ENCODE results near the gene B4GALNT2. TPM values are rescaled to one million over a fixed set of nuclear protein-coding genes. Genes with fewer than 3 reads are reported as not detected.

Gene B4GALNT2
- total and polyA plus RNA-seq, 2 of the 13 experiments (the other 11 are each of a cell fraction or from before 2014, with no cell fraction given) = not detected

DNA sequence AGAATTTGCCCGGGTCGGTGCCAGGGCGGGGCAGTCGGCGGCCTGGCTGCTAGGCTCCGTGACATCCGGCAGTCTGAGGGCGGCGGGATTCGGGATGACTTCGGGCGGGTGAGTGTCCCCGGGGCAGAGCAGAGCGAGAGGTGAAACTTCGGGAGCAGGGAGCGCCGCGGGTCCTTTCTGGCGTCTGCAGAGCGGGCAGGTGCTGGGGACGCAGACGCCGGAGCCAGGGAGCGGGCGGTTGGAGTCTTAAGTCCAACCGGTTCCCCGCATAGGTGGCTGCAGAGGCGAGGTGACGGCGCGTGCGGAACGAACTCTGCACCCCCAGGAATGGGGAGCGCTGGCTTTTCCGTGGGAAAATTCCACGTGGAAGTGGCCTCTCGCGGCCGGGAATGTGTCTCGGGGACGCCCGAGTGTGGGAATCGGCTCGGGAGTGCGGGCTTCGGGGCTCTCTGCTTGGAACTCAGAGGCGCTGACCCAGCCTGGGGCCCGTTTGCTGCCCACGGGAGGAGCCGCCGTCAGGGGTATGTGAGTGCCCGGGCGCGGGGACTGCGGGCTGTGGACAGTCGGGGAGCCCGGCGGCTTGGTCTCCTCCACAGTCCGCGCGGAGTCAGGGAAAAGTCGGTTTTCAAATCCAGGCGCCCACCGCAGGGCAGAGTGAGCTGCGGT, at the start of gene B4GALNT2 (continued):
- TF ChIP-seq, protein P1, sequence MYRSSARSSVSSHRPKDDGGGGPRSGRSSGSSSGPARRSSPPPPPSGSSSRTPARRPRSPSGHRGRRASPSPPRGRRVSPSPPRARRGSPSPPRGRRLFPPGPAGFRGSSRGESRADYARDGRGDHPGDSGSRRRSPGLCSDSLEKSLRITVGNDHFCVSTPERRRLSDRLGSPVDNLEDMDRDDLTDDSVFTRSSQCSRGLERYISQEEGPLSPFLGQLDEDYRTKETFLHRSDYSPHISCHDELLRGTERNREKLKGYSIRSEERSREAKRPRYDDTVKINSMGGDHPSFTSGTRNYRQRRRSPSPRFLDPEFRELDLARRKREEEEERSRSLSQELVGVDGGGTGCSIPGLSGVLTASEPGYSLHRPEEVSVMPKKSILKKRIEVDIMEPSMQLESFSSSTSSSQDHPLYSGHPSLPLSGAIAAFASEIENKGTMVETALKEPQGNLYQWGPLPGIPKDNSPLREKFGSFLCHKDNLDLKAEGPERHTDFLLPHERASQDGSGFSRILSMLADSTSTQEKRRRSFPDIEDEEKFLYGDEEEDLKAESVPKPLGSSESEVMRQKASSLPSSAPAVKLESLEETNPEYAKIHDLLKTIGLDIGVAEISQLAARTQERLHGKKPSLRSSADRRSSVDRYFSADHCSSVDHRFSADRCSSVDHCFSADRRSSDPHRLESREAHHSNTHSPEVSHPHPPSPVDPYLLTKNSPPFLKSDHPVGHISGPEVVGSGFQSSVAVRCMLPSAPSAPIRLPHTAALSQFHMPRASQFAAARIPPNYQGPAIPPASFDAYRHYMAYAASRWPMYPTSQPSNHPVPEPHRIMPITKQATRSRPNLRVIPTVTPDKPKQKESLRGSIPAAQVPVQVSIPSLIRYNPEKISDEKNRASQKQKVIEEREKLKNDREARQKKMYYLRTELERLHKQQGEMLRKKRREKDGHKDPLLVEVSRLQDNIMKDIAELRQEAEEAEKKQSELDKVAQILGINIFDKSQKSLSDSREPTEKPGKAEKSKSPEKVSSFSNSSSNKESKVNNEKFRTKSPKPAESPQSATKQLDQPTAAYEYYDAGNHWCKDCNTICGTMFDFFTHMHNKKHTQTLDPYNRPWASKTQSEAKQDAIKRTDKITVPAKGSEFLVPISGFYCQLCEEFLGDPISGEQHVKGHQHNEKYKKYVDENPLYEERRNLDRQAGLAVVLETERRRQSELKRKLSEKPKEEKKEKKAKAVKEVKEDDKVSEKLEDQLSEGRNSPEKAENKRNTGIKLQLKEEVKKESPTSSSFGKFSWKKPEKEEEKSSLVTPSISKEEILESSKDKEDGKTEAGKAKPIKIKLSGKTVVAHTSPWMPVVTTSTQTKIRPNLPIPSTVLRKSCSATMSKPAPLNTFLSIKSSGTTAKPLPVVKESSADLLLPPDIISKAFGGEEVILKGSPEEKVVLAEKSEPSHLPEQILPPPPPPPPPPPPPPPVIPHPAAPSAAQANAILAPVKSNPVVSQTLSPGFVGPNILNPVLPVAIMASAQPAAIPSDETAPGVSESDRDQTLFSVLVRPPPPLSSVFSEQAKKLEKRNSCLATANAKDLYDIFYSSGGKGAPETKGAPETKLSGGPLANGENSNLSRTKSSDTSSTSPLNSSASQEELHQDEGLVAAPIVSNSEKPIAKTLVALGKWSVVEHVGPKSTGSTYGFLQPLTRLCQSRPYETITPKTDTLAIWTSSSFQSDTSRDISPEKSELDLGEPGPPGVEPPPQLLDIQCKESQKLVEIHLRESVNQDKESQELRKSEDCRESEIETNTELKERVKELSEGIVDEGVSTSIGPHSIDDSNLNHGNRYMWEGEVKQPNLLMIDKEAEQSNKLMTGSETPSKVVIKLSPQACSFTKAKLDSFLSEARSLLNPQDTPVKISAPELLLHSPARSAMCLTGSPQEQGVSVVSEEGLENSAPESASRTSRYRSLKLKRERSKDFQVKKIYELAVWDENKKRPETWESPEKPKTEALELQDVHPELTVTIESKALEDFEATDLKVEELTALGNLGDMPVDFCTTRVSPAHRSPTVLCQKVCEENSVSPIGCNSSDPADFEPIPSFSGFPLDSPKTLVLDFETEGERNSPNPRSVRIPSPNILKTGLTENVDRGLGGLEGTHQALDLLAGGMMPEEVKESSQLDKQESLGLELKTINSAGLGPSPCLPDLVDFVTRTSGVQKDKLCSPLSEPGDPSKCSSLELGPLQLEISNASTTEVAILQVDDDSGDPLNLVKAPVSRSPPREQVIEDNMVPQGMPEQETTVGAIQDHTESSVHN (CRISPR knock-in tag; IDR thresholded peaks at IDR 0.05) = 0 out of 2 replicates have a peak, but pooled peaks have one; percentile 38
- no peak for TF ChIP-seq ZZZ3 (CRISPR knock-in tag; IDR thresholded peaks at IDR 0.05; ENCODE audit: borderline replicate concordance)
- TF ChIP-seq, protein P2, sequence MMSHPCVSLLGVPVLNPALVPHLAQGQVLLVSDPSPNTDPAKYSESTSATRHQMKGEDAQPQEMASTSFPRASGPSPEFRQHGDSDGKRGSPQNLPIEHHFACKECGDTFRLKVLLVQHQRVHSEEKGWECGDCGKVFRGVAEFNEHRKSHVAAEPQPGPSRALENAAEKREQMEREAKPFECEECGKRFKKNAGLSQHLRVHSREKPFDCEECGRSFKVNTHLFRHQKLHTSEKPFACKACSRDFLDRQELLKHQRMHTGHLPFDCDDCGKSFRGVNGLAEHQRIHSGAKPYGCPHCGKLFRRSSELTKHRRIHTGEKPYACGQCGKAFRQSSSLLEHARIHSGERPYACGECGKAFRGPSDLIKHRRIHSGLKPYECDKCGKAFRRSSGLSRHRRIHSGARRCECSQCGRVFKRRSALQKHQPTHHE (CRISPR knock-in tag; IDR thresholded peaks at IDR 0.05; ENCODE audit: borderline replicate concordance) = no peak
- TF ChIP-seq KMT2B (CRISPR knock-in tag; IDR thresholded peaks at IDR 0.05) = no peak
- TF ChIP-seq HMGA1 (CRISPR knock-in tag; conservative IDR thresholded peaks at IDR 0.05) = no peak
- TF ChIP-seq ZBTB7A (CRISPR knock-in tag; IDR thresholded peaks at IDR 0.05) = no peak
- TF ChIP-seq, protein P3, sequence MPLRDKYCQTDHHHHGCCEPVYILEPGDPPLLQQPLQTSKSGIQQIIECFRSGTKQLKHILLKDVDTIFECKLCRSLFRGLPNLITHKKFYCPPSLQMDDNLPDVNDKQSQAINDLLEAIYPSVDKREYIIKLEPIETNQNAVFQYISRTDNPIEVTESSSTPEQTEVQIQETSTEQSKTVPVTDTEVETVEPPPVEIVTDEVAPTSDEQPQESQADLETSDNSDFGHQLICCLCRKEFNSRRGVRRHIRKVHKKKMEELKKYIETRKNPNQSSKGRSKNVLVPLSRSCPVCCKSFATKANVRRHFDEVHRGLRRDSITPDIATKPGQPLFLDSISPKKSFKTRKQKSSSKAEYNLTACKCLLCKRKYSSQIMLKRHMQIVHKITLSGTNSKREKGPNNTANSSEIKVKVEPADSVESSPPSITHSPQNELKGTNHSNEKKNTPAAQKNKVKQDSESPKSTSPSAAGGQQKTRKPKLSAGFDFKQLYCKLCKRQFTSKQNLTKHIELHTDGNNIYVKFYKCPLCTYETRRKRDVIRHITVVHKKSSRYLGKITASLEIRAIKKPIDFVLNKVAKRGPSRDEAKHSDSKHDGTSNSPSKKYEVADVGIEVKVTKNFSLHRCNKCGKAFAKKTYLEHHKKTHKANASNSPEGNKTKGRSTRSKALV (CRISPR knock-in tag; IDR thresholded peaks at IDR 0.05) = peak; percentile 89
- TF ChIP-seq, protein P4, sequence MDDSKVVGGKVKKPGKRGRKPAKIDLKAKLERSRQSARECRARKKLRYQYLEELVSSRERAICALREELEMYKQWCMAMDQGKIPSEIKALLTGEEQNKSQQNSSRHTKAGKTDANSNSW (CRISPR knock-in tag; IDR thresholded peaks at IDR 0.05; ENCODE audit: borderline replicate concordance) = no peak
- no peak for TF ChIP-seq ZNF446 (CRISPR knock-in tag; IDR thresholded peaks at IDR 0.05)
- no peak for TF ChIP-seq SNRNP70 (IDR thresholded peaks at IDR 0.05; ENCODE audit: low read depth, low read length)
- TF ChIP-seq POGZ (CRISPR knock-in tag; IDR thresholded peaks at IDR 0.05) = no peak
- TF ChIP-seq CENPX (CRISPR knock-in tag; IDR thresholded peaks at IDR 0.05) = no peak
- no peak for TF ChIP-seq KLF13 (CRISPR knock-in tag; IDR thresholded peaks at IDR 0.05)
- 0 out of 2 replicates have a peak, but pooled peaks have one; percentile 5 for TF ChIP-seq RARA (CRISPR knock-in tag; IDR thresholded peaks at IDR 0.05)
- no peak for TF ChIP-seq CREB1 (IDR thresholded peaks at IDR 0.05)
- no peak for TF ChIP-seq CREB1 (CRISPR knock-in tag; IDR thresholded peaks at IDR 0.05)
- no peak for TF ChIP-seq ZNF24 (IDR thresholded peaks at IDR 0.05)
- TF ChIP-seq, protein P5, sequence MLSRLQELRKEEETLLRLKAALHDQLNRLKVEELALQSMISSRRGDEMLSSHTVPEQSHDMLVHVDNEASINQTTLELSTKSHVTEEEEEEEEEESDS (CRISPR knock-in tag; IDR thresholded peaks at IDR 0.05; ENCODE audit: borderline replicate concordance) = no peak
- TF ChIP-seq ZNF660 (CRISPR knock-in tag; IDR thresholded peaks at IDR 0.05; ENCODE audit: borderline replicate concordance, low read depth) = no peak
